ENCODE results near the gene IFI16. TPM values are rescaled to one million over a fixed set of nuclear protein-coding genes. Genes with fewer than 3 reads are reported as not detected.

Gene IFI16
- total RNA-seq, 1 donor from 2014 or later, result 258 TPM

GRCh38 chr1:159084152-159084551 is 74.4 kb downstream of the IFI16 start:
- peaks cover 8% of the 10 kb centered on the region for H3K36me3 Mint-ChIP-seq (ENCODE audit: low read depth, unreplicated experiment)
- DNase-seq (ENCODE audit: low spot score), result no peak
- H3K9me3 Mint-ChIP-seq (ENCODE audit: unreplicated experiment), result no peaks in the 10 kb centered on the region
- peaks cover 1% of the 10 kb centered on the region for H3K27me3 Mint-ChIP-seq (ENCODE audit: unreplicated experiment)
- H3K4me1 Mint-ChIP-seq (ENCODE audit: unreplicated experiment), result peaks cover 17% of the 10 kb centered on the region
- TF ChIP-seq CTCF (IDR thresholded peaks at IDR 0.05; ENCODE audit: unreplicated experiment), result no peak
- H3K4me3 Mint-ChIP-seq (ENCODE audit: unreplicated experiment), result no peak overlapping the region
- no peak overlapping the region for H3K27ac Mint-ChIP-seq (ENCODE audit: unreplicated experiment)

- no peak for DNase-seq (ENCODE audit: low spot score)
- Mint-ChIP-seq H3K27ac (ENCODE audit: unreplicated experiment) (no peak overlapping the region), H3K36me3 (ENCODE audit: low read depth, unreplicated experiment) (peaks cover 8% of the 10 kb centered on the region), H3K9me3 (ENCODE audit: unreplicated experiment) (no peaks in the 10 kb centered on the region), H3K4me3 (ENCODE audit: unreplicated experiment) (no peak overlapping the region), H3K27me3 (ENCODE audit: unreplicated experiment) (peaks cover 1% of the 10 kb centered on the region), H3K4me1 (ENCODE audit: unreplicated experiment) (peaks cover 21% of the 10 kb centered on the region)
- no peak for TF ChIP-seq CTCF (IDR thresholded peaks at IDR 0.05; ENCODE audit: unreplicated experiment)
Measured at GRCh38 chr1:159084867-159085266, 75.2 kb downstream of the IFI16 start.

- no peak overlapping the region for H3K27ac Mint-ChIP-seq (ENCODE audit: unreplicated experiment)
- H3K36me3 Mint-ChIP-seq (ENCODE audit: low read depth, unreplicated experiment), result peaks cover 4% of the 10 kb centered on the region
- no peak for TF ChIP-seq CTCF (IDR thresholded peaks at IDR 0.05; ENCODE audit: unreplicated experiment)
- no peaks in the 10 kb centered on the region for H3K9me3 Mint-ChIP-seq (ENCODE audit: unreplicated experiment)
- H3K27me3 Mint-ChIP-seq (ENCODE audit: unreplicated experiment), result peaks cover 1% of the 10 kb centered on the region
- no peak for DNase-seq (ENCODE audit: low spot score)
- H3K4me3 Mint-ChIP-seq (ENCODE audit: unreplicated experiment), result no peak overlapping the region
- peaks cover 35% of the 10 kb centered on the region for H3K4me1 Mint-ChIP-seq (ENCODE audit: unreplicated experiment)
Measured at GRCh38 chr1:159088050-159088449, 78.3 kb downstream of the IFI16 start.

GRCh38 chr1:159088546-159089183 is 79.0 kb downstream of the IFI16 start:
- Mint-ChIP-seq H3K27ac (ENCODE audit: unreplicated experiment) (no peak overlapping the region), H3K4me1 (ENCODE audit: unreplicated experiment) (peaks cover 35% of the 10 kb centered on the region), H3K36me3 (ENCODE audit: low read depth, unreplicated experiment) (peaks cover 4% of the 10 kb centered on the region), H3K4me3 (ENCODE audit: unreplicated experiment) (no peak overlapping the region), H3K27me3 (ENCODE audit: unreplicated experiment) (peaks cover 1% of the 10 kb centered on the region), H3K9me3 (ENCODE audit: unreplicated experiment) (no peaks in the 10 kb centered on the region)
- no peak for TF ChIP-seq CTCF (IDR thresholded peaks at IDR 0.05; ENCODE audit: unreplicated experiment)
- DNase-seq (ENCODE audit: low spot score), result no peak

- peaks cover 33% of the 10 kb centered on the region for H3K4me1 Mint-ChIP-seq (ENCODE audit: unreplicated experiment)
- H3K27me3 Mint-ChIP-seq (ENCODE audit: unreplicated experiment), result peaks cover 1% of the 10 kb centered on the region
- DNase-seq (ENCODE audit: low spot score), result no peak
- peaks cover 4% of the 10 kb centered on the region for H3K36me3 Mint-ChIP-seq (ENCODE audit: low read depth, unreplicated experiment)
- H3K4me3 Mint-ChIP-seq (ENCODE audit: unreplicated experiment), result no peak overlapping the region
- H3K27ac Mint-ChIP-seq (ENCODE audit: unreplicated experiment), result no peak overlapping the region
- TF ChIP-seq CTCF (IDR thresholded peaks at IDR 0.05; ENCODE audit: unreplicated experiment), result peak; percentile 83
- H3K9me3 Mint-ChIP-seq (ENCODE audit: unreplicated experiment), result no peaks in the 10 kb centered on the region
Measured at GRCh38 chr1:159089184-159089791, 79.6 kb downstream of the IFI16 start.

Data from endothelial cell (in vitro differentiated cells).